ENCODE results near the gene CYP4B1.

Gene CYP4B1

GRCh38 chr1:46801323-46802055 lies 2.6 kb downstream of the CYP4B1 start:
- no peak overlapping the region for H3K4me3 ChIP-seq (ENCODE audit: low read depth, low read length)
- no peaks in the 10 kb centered on the region for H3K9me3 ChIP-seq
- TF ChIP-seq CTCF (IDR thresholded peaks at IDR 0.05; ENCODE audit: low read depth, low read length) = no peak
- H3K27me3 ChIP-seq = no peaks in the 10 kb centered on the region
- no peaks in the 10 kb centered on the region for H3K36me3 ChIP-seq
- no peak for DNase-seq
- no peaks in the 10 kb centered on the region for H3K4me1 ChIP-seq

- no peak overlapping the region for H3K4me3 ChIP-seq (ENCODE audit: low read depth, low read length)
- H3K27me3 ChIP-seq = no peaks in the 10 kb centered on the region
- H3K9me3 ChIP-seq = no peaks in the 10 kb centered on the region
- no peaks in the 10 kb centered on the region for H3K4me1 ChIP-seq
- no peaks in the 10 kb centered on the region for H3K36me3 ChIP-seq
- TF ChIP-seq CTCF (IDR thresholded peaks at IDR 0.05; ENCODE audit: low read depth, low read length) = no peak
- no peak for DNase-seq
Measured at GRCh38 chr1:46802081-46802480, 3.2 kb downstream of the CYP4B1 start.

GRCh38 chr1:46802901-46803574 lies 4.2 kb downstream of the CYP4B1 start:
- Histone ChIP-seq H3K36me3 (no peaks in the 10 kb centered on the region), H3K9me3 (no peaks in the 10 kb centered on the region), H3K4me3 (ENCODE audit: low read depth, low read length) (no peak overlapping the region), H3K4me1 (no peaks in the 10 kb centered on the region), H3K27me3 (no peaks in the 10 kb centered on the region)
- no peak for DNase-seq
- TF ChIP-seq CTCF (IDR thresholded peaks at IDR 0.05; ENCODE audit: low read depth, low read length) = no peak

DNA sequence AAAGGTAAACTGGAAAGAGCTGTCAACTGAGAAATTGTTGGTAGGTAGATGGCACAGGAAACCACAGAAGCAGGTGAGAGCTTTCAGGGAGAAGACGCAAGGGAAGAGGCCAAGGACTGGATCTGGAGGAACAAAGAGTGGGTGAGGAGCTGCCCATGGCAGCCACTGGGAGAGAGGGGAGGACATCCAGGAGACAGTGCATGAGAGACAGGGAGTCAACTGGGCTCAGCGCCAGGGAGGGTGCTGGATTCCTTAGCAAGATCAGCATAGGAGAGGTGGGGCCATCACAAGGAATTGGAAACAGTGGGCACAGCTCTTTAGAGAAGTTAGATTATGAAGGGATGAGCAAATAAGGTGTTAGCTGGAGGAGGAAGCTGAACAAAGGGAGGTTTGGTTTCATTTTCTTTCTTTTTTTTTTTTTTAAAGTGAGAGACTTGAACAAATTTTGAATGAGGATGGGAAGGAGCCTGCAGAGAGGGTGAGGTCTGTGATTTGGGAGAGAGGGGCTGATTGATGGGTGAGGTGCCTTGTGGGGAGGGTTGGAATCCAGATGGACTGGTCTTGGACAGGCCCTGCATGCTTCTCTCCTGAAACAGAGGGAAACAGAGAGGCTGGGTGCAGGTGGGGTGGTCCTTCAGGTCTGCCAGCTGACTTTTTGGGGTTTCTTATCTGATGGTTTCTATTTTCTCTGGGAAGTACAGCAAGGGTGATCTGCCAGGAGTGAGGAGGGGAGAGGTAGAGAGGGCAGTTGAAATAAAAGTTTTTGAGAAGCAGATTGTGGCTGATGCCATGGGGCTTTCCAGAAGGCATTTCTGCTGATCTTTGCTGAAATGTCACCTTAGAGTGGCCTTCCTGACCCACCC lies 5.4 kb downstream of the CYP4B1 start:
- H3K9me3 ChIP-seq = no peaks in the 10 kb centered on the region
- DNase-seq = no peak
- no peaks in the 10 kb centered on the region for H3K36me3 ChIP-seq
- no peak for TF ChIP-seq CTCF (IDR thresholded peaks at IDR 0.05; ENCODE audit: low read depth, low read length)
- H3K27me3 ChIP-seq = no peaks in the 10 kb centered on the region
- H3K4me1 ChIP-seq = no peaks in the 10 kb centered on the region
- H3K4me3 ChIP-seq (ENCODE audit: low read depth, low read length) = no peak overlapping the region

GRCh38 chr1:46804926-46805325 lies 6.1 kb downstream of the CYP4B1 start:
- no peak overlapping the region for H3K4me3 ChIP-seq (ENCODE audit: low read depth, low read length)
- H3K9me3 ChIP-seq = no peaks in the 10 kb centered on the region
- H3K4me1 ChIP-seq = no peaks in the 10 kb centered on the region
- H3K27me3 ChIP-seq = no peaks in the 10 kb centered on the region
- no peak for DNase-seq
- no peak for TF ChIP-seq CTCF (IDR thresholded peaks at IDR 0.05; ENCODE audit: low read depth, low read length)
- no peaks in the 10 kb centered on the region for H3K36me3 ChIP-seq
